DMS153 (cell line): ENCODE measurements around the gene PTRH1.

Source experiments
- DNase-seq: peaks from one replicate; lab custom pipeline; 2025; lab: John Stamatoyannopoulos, UW

Gene PTRH1

DNA sequence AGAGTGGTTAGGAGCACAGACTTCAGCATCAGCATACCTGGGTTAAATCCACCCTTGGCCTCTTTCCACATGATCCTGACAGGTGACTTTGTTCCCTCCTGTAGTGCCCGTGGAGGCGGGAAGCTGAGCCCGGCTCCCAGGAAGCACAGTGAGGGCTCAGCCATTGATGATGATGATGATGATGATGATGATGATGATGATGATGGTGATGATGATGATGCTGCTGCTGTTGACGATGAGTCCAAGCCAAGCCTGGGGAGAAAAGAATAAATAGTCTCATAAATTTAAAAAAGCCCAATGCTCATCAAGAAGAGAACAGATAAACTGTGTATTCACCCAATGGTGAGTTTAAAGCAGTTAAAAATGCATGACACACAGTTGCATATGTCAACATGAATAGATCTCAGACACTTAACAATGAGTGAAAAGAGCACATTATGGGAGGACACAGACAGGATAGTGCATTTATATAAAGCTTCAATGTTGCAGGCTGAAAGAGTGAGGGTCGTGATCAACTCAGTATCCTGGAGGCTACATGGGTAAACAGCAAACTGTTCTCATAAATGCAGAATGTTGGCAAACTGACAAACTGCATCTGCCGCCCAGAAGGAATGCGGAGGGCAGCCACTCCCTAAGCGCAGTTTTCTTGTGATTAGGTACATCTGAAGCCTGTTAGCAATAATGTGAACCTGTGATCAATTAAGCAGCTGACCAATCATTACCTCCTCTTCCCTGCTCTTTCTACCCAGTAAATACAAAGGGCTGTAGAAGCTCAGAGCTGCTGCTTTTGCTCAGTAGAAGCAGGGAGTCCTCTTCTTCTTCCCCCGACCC, 20.4 kb downstream of the PTRH1 start:
- no peak for DNase-seq

- DNase-seq: no peak
Measured at GRCh38 chr9:127693697-127694096, 21.8 kb downstream of the PTRH1 start.

- no peak for DNase-seq
Measured at GRCh38 chr9:127693143-127693542, 22.3 kb downstream of the PTRH1 start.

DNA sequence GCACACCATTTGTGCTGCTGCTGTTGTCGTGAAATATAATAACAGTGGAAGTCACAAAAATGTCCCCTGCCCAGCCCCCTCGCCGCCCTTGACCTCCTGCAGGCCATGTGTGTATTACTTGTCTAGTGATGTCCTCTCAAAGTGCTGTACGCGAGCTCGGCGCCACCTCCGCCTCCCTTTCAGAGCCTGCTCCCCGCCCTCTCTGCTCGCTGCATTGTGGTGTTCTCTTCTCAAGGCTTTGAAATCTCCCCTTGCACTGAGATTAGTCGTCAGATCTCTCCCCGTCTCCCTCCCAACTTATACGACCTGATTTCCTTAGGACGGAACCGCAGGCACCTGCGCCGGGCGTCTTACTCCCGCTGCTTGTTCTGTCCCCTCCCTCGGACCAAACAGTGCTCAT, 23.4 kb downstream of the PTRH1 start:
- no peak for DNase-seq

DNA sequence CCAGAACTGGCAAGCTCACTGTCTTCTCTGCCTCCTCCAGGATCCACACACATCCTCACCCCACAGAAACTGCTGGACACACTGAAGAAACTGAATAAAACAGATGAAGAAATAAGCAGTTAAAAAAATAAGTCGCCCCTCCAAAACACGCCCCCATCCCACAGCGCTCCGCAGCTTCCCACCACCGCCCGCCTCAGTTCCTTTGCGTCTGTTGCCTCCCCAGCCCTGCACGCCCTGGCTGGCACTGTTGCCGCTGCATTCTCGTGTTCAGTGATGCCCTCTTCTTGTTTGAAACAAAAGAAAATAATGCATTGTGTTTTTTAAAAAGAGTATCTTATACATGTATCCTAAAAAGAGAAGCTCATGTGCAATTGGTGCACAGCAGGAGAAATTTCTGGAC, 24.7 kb downstream of the PTRH1 start:
- no peak for DNase-seq

- no peak for DNase-seq
Measured at GRCh38 chr9:127689329-127690000, 26.0 kb downstream of the PTRH1 start.

GRCh38 chr9:127686461-127687393, 28.7 kb downstream of the PTRH1 start:
- DNase-seq: peak; percentile 49

DNA sequence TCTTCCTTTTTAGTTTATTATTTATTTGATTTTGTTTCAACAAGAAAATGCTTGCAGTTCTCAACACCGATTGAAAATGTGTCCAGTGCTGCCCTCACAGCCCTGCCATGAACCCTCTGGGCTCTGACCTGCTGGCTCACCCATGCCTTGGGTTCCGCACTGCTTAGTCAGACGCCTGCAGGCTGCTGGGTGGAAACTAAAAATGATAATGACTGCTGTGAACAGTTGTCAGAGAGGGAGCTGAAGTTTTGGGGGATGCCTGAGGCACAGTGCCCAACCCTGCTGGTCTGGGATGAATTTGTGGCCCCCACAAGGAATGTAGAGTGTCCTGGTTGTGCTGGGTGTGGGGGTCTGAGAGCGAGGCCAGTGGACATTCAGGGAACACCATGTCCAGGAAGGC, 30.9 kb downstream of the PTRH1 start:
- no peak for DNase-seq

GRCh38 chr9:127683723-127684122, 31.7 kb downstream of the PTRH1 start:
- DNase-seq: no peak

- DNase-seq: no peak
Measured at GRCh38 chr9:127682351-127683136, 32.9 kb downstream of the PTRH1 start.

DNA sequence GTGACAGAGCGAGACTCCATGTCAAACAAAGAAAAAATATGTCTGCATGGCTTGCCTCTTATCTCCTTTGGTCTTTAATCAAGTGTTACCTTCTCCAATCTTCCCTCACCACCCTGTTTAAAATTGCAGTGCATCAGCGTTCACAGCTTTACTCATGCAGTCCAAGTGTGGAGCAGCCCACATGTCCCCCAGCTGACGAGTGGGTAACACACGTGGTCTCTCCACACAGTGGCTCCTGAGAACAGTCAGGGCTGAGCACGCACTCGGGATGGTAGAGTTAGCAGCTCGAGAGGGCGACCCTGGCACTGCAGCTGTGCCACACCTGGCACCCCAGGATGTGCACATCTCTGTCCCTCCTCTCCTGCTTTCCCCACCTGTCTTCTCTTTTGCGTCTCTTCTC, 34.6 kb downstream of the PTRH1 start:
- DNase-seq: no peak

DNA sequence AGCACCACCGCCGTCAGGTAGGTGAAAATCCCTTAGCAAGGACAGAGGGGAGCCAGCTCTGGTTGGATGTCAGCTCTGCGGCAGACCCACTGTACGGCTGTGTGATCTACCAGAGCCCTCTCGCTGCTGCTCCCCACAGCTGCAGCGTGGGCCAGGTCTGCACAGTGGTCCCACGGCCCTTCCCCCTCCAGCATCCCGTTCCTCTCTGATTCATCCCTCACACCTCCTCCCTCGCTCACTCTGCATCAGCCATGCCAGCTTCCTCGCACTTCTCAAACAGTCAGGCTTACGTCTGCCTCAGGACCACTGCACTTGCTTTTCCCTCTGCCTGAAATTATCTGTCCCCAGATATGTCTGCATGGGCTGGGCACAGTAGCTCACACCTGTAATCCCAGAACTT, 35.2 kb downstream of the PTRH1 start:
- DNase-seq: no peak

- no peak for DNase-seq
Measured at GRCh38 chr9:127679506-127679905, 36.0 kb downstream of the PTRH1 start.

DNA sequence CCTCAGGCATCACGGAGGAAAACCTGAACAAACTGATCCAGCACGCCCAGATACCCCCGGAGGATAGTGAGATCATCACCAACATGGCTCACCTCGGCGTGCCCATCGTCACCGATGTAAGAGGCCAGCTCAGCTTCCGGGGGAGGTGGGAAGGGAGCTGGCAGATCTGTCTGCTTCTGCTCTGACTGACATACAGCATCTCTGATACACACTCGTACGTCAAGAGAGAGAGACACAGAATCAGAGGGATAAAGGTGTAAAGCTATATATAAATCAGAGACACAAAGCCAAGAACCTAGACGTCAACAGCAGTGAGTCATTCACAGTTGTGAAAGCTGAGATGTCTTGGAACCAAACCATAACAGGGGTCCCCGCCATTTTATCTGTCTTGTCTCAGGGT, 38.8 kb downstream of the PTRH1 start:
- no peak for DNase-seq

- no peak for DNase-seq
Measured at GRCh38 chr9:127673234-127673633, 42.2 kb downstream of the PTRH1 start.

- no peak for DNase-seq
Measured at GRCh38 chr9:127667906-127668305, 47.6 kb downstream of the PTRH1 start.

GRCh38 chr9:127667127-127667844, 48.2 kb downstream of the PTRH1 start:
- DNase-seq: no peak

DNA sequence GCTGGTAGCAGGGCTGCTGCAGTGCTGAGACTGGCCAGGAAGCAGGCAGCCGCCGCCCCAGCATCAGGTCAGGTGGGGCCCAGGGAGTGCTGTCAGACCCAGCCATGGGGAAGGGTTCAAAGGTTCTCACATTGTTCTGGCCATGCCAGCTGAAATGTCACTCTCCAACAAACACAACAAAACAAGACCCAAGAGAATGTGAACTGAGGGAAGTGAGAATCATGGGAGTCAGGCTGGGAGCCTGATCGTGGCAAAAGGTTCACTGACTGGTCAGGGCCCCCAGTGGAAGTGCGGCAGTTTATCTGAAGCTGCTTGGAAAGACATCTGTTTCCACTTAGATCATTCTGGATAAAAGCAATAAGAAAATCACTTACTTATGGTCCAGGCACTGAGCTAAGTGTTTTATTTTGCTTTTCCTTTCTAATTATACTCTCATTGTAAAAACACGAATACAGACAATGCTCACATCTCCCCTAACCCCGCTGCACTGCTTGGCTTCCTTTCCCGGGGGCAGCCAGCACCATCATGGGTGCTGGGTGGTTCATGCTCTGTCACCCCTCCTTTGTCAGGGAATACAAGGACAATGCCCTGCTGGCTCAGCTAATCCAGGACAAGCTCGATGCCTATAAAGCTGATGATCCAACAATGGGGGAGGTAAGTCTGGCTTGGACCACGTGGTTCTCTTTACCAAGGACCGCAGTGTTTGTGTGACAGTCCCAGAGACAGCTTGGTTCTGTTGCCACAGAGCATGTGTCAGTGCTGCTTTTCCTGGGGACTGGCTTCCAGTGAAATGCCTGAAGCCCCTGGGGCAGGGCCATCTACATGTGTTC, 50.6 kb downstream of the PTRH1 start:
- DNase-seq: no peak

- DNase-seq: no peak
Measured at GRCh38 chr9:127664324-127664677, 51.2 kb downstream of the PTRH1 start.
